NOMO-1 (cell line): Measurements from ENCODE around the gene PNLDC1.
A peak's percentile ranks its signal among the peaks of the same experiment; 100 is the strongest.
"Not testable (repeated sequence)": the region's sequence is repeated elsewhere in the genome, so short reads cannot be mapped to it uniquely, and the experiment has no call there.

ENCODE experiments used
- DNase-seq, 2 experiments: peaks; one replicate each; lab custom pipeline; 2025; ENCODE audit not compliant: unreplicated experiment in 2 of 2; lab: John Stamatoyannopoulos, UW

Gene PNLDC1

GRCh38 chr6:159819098-159819497, 19.0 kb downstream of the PNLDC1 start:
- DNase-seq = no peak

GRCh38 chr6:159819932-159820640, 20.0 kb downstream of the PNLDC1 start:
- DNase-seq = peak; percentile 80 to 88

DNA sequence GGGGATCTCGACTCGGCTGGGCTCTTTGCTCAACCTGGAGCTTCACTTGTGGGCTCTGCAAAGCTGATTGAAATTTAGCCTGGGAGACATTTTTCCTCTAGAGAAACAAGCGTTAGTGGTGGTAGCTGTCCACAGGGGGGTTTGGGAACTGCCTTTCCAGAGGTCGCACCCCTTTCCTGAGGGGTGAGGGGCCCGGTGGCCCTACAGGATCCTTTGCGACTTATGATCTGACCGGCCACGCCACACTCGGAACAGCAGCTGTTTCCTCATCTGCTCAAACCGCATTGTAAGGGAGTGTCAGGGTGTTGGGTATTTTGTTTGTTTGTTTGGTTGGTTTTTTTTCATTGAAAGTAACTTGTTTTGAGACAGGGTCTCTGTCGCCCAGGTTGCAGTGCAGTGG, 21.0 kb downstream of the PNLDC1 start:
- no peak for DNase-seq

DNA sequence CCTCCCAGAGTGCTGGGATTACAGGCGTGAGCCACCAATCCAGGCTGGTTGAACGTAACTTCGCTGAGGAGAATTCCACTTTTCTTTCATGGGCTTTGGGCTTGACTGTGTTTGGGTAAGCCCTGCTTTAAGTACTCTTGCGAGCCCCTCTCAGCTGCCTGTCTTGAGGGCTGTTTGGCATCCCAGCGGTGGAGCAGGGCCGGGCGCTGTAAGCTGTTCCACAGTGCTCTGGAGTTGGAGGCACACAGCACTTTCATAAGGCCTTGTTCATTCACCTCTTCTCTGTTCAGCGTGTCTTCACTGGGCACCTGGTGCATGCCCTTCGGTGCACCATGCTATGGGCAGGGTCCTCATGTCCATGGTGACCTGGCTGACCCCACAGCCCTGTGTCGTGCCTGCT, 21.6 kb downstream of the PNLDC1 start:
- no peak for DNase-seq

GRCh38 chr6:159823953-159824352, 23.9 kb downstream of the PNLDC1 start:
- DNase-seq = no peak

DNA sequence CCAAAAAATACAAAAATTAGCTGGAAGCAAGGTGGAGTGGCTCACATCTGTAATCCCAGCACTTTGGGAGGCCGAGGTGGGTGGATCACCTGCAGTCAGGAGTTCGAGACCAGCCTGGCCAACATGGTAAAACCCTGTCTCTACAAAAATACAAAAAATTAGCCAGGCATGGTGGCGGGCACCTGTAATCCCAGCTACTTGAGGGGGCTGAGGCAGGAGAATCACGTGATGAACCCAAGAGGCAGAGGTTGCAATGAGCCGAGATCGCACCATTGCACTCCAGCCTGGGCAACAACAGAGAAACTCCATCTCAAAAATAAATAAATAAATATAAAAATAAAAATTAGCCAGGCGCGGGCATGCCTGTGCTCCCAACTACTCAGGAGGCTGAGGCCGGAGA, 24.6 kb downstream of the PNLDC1 start:
- not testable (repeated sequence) for DNase-seq

- no peak for DNase-seq
Measured at GRCh38 chr6:159826004-159826403, 25.9 kb downstream of the PNLDC1 start.

- no peak for DNase-seq
Measured at GRCh38 chr6:159826968-159827647, 27.0 kb downstream of the PNLDC1 start.

DNA sequence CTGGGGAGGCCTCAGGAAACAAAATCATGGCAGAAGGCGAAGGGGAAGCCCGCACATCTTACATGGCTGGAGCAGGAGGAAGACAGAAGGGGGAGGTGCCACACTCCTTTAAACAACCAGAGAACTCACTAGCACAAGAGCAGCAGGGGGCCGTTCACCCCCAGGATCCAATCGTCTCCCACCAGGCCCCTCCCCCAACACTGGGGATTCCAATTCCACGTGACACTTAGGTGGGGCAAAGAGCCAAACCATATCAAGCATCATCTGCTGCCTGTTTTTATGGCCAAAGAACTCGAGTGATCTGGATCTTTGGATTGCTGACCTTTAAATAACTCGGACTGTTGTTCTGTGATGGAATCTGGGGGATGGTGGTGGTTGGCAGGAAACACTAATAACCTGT, 28.0 kb downstream of the PNLDC1 start:
- no peak for DNase-seq

DNA sequence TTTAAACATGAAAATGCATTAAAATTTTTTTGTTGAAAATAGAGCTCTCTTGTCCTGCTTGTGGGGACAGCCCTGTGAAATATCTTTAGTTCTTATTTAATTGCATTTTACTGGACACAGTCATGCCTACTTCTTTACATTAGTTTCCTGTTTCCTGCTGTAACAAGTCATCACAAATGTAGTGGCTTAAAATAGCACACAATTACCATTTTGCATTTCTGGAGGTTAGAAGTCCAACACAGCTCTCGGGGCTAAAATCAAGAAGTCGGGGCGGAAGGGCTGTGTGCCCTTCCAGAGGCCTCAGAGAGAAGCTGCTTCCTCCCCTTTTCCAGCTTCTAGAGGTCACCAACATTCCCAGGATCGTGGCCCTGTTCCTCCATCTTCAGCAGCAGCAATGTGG, 29.4 kb downstream of the PNLDC1 start:
- peak; percentile 73 to 88 for DNase-seq

DNA sequence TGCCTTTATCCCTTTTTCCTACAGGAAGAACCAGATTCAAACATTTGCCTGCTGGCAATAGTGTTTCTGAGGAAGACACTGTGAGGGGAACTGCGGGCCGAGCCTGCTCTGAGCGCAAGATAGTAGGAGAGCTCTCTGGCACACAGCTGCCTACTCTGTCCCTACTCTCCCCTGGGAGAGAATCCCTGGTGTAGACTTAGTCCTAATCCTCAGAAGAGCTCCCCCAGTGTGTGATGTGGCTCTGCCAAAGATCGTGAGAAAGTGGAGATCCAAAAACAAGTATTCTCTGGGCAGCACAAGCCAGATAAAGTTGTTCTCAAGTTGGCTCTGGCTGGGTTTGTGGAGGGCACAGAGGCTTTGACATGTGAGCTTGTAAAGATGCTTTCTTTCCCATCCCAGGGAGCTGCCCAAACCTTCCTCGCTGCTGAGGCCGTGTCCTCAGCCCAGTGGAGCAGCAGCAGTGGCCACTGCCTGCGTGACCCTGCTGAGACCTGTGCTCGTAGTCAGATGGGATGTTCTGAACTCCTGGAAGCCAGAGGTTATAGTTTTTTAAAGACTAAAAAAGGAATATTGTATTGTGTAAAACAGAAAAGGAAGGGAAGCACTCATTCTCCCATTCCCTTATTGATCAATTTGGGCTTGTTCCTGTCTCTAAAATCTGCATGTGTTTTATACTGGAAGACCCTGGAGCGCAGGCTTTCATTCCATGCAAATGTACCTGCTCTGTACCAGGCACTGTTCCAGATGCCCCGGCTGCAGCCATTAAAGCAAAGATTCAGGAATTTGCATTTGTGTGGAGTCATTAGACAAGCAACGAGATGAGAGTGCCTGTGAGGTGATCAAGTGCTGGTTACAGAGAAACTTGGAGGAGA, 30.7 kb downstream of the PNLDC1 start:
- peak in 1 of 2 experiments; percentile 24 for DNase-seq

DNA sequence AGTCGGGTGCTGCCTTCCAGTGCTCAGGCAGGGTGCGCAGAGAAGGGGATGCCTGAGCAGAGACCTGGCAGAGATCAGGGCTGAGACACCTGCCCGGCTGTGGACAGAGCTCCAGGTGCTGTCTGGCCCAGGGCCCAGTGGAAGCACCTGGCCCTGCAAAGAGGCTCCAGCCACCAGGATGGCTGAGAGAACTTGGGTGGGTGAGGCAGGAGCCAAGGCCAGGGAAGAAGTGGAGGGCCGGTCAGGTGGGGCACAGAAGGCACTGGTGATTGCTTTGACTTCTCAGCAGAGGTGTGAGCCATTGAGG, 31.2 kb downstream of the PNLDC1 start:
- no peak for DNase-seq

GRCh38 chr6:159832946-159833345, 32.9 kb downstream of the PNLDC1 start:
- peak; percentile 26 to 51 for DNase-seq

- DNase-seq = no peak
Measured at GRCh38 chr6:159833556-159833955, 33.5 kb downstream of the PNLDC1 start.

- DNase-seq = no peak
Measured at GRCh38 chr6:159833997-159834603, 34.0 kb downstream of the PNLDC1 start.

- DNase-seq = no peak
Measured at GRCh38 chr6:159836718-159837490, 36.8 kb downstream of the PNLDC1 start.

- DNase-seq = no peak
Measured at GRCh38 chr6:159837511-159837910, 37.4 kb downstream of the PNLDC1 start.

GRCh38 chr6:159838020-159838744, 38.1 kb downstream of the PNLDC1 start:
- no peak for DNase-seq

DNA sequence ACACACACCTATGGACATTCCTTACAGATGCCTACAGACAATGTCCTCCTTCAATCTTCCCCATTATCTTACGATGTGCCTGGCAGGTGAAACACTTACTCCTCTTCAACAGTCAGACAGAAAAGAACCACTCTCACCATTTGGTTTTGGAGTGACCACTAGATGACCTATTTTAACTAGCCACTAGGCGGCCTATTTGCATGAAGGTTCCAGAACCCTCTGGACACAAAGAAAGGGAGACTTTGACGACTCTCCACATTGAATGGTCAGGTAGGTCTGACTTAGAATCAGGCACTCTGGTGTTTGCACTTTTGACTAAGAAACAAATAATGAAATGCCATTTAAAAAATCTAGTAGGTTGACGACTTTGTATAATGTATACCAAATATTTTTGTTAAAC, 42.0 kb downstream of the PNLDC1 start:
- DNase-seq = peak in 1 of 2 experiments; percentile 29
